ENCODE data around the gene CDH4.

DNA sequence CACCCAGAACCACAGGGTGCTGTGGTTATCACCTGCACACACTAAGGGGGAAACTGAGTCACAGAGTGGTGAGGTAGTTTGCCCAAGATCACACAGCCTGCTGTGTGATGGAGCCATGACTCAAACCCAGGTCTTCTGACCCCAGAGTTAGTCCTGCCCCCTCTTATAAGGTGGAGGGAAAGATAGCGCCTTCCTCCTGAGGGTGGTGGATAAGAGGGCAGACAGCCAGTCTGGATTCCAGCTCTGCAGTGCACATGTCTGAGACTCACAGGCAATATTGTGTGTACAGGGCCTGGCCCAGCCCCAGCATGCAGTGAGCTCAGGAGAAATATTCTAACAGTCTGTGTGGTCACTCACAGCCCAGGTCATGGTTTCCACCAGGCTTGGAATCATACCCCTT is 393.7 kb downstream of the CDH4 start:
- TF ChIP-seq POLR2A (IDR thresholded peaks at IDR 0.05) (no peak), EP300 (IDR thresholded peaks at IDR 0.05) (no peak)

Data from ovary (tissue), 1 donor.